ENCODE measurements around the gene CBL.

Gene CBL

GRCh38 chr11:119277660-119278059 is 71.5 kb downstream of the CBL start:
- DNase-seq = no peak

GRCh38 chr11:119282495-119282894 is 76.4 kb downstream of the CBL start:
- no peak for DNase-seq

GRCh38 chr11:119284344-119285157 is 78.4 kb downstream of the CBL start:
- no peak for DNase-seq

DNA sequence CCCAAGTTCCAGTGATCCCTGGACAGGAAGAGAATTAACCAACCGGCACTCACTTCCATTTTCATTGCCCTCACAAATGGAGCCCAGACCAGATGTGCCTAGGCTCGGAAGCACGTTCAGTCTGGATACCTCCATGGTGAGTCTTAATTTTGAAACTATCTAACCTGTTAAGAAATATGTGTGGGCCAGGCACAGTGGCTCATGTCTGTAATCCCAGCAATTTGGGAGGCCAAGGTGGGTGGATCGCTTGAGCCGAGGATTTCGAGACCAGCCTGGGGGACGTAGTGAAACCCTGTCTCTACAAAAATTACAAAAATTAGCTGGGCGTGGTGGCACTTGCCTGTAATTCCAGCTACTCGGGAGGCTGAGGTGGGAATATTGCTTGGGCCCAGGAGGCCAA is 79.3 kb downstream of the CBL start:
- DNase-seq = no peak

DNA sequence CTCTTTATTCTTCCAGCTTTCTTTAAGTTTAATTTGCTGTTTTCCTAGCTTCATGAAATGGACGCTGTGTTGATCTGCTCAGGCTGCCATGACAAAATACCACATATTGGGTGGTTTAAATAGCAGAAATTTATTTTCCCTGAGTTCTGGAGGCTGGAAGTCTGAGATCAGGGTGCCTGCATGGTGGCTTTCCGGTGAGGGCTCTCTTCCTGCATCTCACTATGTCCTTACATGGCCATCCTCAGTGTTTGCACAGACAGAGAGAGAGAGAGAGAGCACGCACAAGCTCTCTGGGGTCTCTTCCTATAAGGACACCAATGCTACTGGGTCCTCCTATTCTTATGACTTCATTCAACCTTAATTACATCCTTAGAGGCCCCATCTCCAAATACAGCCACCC is 82.1 kb downstream of the CBL start:
- no peak for DNase-seq

- DNase-seq = no peak
Measured at GRCh38 chr11:119290894-119291497, 84.9 kb downstream of the CBL start.

DNA sequence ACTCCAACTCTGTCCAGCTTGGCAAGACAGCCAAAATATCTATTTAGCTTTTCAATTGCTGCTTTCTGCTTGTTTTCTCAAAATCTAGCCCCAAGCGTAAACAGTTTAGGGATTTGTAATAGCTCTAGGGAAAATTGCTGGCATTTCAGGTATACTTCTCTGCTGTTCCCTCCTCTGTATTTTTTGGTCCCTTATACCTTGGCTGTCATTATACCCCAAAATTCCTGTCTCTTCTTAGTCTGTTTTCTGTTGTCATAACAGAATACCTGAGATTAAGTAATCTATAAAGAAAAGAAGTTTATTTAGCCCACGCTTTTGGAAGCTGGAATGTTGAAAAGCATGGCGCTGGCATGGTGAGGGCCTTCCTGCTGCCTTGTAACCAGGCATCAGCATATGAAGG is 87.3 kb downstream of the CBL start:
- DNase-seq = no peak

- DNase-seq = no peak
Measured at GRCh38 chr11:119295178-119295577, 89.0 kb downstream of the CBL start.

- DNase-seq = no peak
Measured at GRCh38 chr11:119297938-119298337, 91.8 kb downstream of the CBL start.

DNA sequence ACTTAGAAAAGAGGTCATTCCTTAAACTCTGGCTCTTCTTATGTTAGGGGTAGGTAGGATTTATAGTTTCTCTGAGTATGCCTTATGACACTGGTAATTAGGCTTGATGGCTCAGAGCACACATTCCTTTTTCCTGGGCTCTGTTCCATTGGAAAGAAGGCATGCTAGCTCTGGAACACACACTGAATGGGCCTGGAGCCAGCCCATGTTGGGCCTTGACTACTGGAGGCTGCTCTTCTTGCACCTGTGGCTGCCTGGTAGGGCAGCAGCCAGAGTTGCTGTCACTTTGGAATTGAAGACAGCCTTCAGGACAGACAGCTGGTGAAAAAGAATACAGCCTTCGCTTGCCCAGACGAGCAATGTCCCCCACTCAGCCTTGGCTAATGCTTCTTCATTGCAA is 92.6 kb downstream of the CBL start:
- no peak for DNase-seq

- no peak for DNase-seq
Measured at GRCh38 chr11:119299416-119299815, 93.3 kb downstream of the CBL start.

- no peak for DNase-seq
Measured at GRCh38 chr11:119300198-119300964, 94.2 kb downstream of the CBL start.

DNA sequence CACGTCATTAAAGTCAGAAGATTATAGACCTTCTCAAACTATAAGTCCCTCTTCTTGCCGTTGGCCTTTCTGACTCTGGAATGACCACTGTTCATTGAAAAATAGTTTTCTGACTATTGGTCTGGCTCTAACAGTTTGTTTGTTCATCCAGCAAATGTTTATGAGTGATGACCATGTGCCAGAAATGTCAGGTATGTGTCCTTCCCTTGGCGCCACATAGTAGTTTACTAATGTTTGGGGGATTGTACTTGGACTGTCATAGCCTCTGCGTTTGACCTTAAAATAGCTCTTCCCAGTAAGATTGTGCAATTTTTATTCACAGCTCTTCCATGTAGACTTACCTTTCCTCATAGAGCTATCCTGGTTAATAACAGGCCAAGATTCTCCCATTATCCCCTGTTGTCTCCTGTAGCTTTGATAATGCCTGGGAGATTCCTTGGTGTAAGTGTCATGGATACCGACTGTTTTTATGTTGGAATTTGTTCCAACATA is 97.1 kb downstream of the CBL start:
- DNase-seq = no peak

GRCh38 chr11:119305556-119306372 is 99.6 kb downstream of the CBL start:
- no peak for DNase-seq

DNA sequence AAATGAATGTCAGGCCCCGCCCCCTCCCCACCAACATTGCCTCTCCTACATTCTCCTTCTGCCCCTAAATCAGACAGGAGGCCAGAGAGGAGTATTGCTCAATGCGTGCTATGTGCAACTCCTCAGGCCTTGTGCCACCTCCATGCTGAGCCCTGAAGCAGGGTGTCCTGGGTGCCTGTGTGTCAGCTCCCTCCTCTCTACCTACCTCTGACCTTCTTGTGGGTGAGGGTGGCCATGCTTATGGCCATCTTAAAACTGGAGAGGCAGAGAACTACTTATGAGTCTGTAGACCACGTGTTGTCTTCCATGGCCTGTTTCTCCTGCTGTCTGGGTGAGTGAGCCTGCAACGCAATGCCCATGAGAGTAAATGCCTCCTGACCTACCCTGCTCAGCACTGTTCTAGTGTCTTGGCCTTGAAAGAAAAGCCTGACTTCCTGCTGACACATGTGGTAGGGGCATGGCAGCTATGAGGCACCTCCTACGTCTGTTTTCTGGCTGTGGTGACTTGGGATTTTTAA is 100.3 kb downstream of the CBL start:
- no peak for DNase-seq

GRCh38 chr11:119307219-119307618 is 101.1 kb downstream of the CBL start:
- no peak for DNase-seq

- DNase-seq = no peak
Measured at GRCh38 chr11:119307974-119308373, 101.8 kb downstream of the CBL start.

DNA sequence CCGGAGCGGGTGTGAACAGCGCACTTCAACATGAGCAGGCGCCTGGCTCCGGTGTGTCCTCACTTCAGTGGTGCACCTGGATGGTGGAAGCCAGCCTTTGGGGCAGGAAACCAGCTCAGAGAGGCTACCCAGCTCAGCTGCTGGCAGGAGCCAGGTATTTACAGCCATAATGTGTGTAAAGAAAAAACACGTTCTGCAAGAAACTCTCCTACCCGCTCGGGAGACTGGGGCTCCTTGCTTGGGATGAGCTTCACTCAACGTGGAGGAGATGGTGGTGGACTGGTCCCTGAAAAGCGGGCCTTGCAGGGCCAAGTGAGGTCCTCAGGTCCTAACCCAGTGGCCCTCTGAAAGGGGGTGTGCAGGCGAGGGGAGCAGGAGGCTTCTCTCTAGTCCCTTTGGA is 103.3 kb downstream of the CBL start:
- no peak for DNase-seq

DNA sequence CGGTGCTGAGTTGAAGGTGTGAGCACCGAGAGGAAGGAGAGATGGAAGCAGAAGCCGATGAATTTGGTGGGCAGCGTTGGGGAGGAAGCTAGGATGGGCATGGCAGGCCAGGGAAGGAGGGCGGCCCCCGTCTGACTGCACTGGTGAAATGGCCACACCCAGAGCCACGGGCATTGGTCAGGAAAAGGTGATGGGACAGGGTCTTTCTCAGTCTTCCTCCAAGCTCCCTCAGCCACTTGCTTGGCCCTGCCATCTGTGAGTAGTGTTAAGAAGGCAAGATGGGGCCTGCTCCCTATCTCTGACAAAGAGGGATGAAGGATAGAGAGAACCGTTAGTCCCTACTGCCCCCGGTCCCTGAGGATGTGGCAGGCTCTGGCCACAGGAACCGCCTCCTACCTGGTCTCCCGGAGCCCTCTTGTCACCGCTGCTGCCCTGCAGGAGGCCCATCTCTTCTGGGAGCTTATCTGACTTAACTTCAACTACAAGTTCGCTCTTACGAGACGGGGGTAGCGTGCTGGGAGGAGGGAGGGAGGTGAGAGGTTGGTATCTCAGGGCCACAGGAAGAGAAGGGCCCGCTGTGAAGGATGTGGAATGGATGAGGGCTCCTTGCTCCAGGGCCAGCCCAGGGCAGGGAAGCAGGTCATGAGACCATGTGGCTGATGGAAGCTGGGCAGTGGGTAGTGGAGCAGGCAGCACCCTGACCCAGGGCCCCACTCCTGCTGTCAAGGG is 104.0 kb downstream of the CBL start:
- DNase-seq = no peak

- DNase-seq = no peak
Measured at GRCh38 chr11:119310682-119311052, 104.5 kb downstream of the CBL start.

GRCh38 chr11:119314726-119315125 is 108.6 kb downstream of the CBL start:
- no peak for DNase-seq

Measured in activated naive CD4-positive, alpha-beta T cell treated with anti-CD3 and anti-CD28 coated beads, Interleukin-2, amount 50 U/mL, for 16 hours (primary cell).